GM21619 (cell line): ENCODE data around the gene SKAP1.
"Not testable (repeated sequence)": the region's sequence is repeated elsewhere in the genome, so short reads cannot be mapped to it uniquely, and the experiment has no call there.

ENCODE experiments used
- ATAC-seq: cut with Tn5 transposase; IDR thresholded peaks from one replicate; pipeline ENCODE4 v1.9.1; 2021; ENCODE audit not compliant: unreplicated experiment

Gene SKAP1

DNA sequence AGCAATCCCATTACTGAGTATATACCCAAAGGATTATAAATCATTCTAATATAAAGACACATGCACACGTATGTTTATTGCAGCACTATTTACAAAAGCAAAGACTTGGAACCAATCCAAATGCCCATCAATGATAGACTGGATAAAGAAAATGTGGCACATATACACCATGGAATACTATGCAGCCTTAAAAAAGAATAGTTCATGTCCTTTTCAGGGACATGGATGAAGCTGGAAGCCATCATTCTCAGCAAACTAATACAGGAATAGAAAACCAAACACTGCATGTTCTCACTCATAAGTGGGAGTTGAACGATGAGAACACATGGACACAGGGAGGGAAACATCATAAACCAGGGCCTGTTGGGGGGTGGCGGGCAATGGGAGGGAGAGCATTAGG lies 19.3 kb upstream of the SKAP1 start:
- ATAC-seq: not testable (repeated sequence)

DNA sequence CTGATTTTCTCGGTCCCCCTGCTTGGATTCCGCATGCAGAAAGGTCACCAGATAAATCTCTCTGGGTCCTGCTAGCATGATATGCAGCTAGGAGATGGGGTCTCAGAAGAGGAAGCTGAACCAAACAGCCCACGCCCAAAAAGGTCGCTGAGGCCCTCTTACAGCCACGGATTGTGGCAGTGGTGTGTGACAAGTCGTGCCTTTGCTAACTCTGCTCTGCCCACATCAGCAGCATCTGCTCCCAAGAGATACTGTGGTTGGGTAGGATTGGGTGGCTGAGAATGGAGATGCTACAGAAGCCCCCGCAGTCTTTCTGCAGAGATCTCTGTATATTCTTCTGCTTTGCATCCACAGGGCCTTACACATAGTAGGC lies 15.2 kb upstream of the SKAP1 start:
- no peak for ATAC-seq

DNA sequence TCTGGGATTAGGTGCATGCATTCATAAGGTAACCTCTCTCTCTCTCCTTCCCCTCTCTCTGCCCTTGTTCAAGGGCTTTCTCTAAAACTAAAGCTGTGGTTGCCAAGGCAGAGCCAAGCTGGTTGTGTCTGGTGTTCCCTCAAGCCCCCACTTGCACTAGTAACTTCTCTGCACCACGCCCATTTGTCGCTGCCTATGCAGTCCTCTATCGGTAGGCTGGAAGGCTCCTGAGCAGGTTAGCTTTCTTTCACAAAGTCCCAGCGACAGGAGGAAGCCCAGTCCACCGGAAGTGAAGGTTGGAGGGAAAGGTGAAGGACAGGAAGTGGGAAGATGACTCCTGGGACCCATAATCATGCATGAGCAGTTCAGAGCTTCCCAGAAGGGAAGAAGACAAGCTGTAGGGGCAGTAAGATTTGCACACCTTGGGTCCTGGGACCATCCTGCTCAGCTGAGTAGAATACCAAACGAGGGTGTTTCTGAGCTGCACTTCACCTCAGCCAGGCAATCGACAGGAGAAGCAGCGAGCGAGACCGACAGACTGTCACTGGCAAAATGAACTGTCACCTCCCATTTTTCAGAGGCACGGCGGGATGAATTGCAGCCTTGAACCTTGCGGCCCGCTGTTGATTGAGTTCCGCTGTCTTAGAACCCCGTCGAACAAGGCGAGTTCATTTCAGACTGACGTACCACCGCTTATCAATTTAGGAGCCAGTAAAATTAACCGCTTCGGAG lies 14.7 kb upstream of the SKAP1 start:
- no peak for ATAC-seq

DNA sequence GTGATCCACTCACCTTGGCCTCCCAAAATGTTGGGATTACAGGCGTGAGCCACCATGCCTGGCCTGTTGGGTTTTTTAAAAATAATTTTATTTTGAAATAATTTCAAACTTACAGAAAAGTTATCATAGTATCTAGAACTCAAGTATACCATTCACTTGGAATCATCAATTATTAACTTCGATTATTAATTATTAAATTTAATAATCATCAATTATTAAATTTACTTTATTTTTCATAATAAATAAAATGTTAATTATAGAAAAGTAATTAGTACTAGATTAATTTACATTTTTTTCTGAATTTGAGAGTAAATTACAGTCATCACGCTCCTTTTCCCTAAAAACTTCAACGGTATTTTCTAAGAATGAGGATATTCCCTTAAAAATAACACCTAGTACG lies 13.7 kb upstream of the SKAP1 start:
- ATAC-seq: no peak

DNA sequence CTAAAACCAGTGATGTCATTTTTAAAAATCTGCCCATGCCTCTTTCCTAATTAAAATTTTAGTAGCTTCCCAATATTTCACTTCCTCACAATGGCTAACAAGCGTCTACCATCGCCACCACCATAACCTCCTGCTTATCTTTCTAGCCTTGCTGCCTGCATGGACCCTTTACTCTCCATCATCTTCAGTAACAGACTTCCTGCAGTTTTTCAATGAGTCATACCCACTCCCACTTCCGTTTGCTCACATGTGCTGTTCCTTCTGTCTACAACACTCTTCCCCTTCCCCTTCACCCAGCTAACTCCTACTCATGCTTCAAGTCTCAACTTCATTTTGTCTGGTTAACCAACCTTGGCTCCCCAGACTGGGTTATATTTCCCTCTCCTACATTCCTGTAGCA lies 12.8 kb upstream of the SKAP1 start:
- no peak for ATAC-seq

DNA sequence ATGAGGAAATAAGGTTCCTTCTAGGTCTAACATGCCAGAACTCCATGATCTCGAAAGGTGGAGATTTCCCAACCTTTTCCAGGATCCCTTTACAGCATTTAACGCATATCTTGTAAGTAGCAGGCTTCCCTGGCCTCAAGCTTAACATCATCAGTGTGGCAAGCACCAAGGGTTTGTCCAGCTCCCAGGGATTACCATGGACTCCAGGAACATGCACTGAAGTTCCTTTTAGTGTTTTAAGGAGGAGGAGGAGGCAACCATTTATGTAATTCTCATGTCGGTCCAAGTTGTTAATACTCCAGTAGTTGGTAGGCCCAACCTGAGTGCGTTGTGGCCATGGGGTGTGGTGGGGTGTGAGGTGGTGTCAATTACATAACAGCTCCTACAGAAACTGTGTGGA lies 11.8 kb upstream of the SKAP1 start:
- no peak for ATAC-seq

DNA sequence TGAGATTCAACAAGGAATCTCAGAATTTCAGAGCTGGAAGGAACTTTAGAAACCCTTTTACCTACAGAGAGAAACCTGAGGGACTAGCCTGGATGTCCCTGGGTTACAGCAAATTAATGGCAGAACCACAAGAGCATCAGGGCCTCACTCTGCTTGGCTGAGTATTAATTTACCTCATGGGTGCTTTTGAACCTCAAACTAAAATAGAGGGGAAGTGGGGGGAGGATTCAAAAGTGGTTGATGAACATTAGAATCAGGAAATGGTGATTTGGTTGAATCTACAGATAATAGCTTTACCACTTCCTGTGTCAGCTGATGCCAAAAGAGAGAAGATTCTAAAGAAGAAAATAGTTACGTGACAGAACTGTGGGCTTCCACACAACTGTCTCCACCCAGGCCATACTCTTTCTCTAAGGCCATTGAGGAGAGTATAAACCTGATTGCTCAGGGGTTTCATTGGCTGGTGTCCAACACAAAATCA lies 11.3 kb upstream of the SKAP1 start:
- peak; percentile 54 for ATAC-seq

DNA sequence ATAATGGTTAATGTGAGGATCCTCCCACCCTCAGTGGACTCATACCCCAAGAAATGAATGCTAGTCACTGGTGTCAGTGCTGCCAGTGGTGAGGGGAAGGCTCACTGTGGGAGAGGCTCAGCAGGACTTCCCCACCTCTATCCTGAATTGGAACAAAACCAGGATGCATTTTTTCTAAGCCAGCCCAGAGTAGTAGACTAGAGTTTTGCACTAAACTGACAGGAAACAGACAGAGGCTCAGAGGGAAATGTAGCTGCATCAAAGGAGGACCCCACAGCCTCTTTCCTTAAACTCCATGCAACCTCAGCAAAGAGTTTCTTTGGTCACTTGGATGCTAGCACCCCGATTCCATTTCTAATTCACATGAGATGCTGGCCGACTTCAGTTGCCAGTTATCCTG lies 10.7 kb upstream of the SKAP1 start:
- ATAC-seq: no peak

DNA sequence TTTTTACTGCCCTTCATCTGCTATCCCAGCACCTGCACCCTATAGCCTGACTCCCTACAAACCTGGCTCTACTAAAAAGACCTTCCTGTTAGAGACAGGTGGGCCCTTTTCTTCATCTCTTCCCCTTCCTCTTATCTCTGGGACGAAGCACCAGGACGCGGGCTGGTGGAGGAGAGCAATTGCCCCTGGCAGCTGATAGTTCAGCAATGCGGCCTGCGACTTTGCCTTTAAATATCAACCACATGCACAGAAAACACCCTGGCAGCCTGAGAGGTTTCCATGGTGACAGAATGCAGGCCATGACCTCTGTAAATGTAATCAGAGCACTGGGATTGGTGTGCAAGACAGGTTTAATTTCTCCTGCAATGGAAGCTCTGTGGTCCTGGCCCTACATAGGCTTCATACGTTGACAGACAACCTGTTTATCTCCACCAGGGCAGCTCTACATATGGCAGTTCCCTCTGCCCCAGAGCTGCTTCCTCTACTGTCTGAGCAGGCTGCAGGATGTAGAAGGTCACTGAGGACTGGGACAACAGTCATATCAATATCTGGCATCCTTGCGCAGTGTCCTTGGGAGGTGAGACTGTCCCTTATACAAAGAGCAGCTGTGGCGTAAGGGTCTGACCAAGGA lies 10.0 kb upstream of the SKAP1 start:
- ATAC-seq: no peak

DNA sequence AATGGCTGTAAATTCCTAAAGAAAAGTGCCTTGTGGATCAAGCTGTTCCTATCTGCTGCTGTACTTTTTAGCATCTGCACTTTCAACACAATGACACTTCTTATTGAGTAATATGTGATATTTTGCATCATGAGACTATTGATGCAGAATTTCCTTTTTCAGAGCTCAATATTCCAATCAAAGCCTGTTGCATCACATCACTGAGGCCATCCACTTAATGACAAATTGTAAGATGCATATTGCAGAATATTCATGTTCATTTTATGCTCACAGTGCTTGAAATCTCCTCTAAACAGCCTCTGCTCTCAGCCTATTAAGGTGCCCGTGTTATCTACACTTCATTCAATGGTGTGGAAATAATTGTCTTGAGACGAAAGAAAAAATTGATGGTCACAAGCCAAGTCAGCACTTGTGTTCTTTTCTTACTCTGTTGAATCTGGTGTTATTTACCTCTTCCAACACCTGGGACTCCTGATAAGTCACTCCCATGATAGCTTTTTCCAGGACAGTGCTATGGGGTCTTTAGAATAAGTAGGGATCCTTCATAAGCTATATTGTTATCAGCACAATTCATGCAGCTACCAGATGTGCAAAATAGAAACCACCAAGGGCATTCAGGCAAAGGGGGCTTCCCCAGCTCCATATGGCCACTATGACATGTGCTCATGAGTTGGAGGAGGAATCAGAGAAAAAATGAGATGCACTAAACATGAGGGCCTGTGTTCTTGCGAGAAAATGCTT lies 9.3 kb upstream of the SKAP1 start:
- peak; percentile 31 for ATAC-seq

DNA sequence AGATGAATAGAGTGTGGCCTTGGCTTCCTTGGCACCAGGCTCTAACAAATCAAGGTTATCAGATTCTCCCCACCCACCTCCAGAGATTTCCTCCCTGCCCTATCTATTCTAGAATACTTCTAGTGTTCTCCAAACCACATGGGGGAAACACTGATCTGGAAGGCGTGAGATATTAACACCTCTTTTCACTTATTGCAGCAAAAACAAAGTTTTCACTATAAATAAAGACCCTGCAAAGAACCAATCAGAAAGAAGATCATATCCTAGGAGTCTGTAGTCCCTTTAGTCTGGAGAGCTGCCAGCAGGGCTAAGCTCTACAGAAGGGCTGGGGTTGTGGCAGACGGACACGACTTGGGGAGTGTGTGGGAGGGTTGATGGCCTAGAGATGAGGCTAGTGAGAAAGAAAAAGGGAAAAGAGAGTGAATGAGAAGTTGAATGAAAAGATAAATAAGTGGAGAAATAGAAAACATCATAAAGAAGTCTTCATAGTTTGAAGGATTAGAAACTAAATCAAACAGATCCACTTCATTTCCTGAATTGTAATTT lies 8.6 kb upstream of the SKAP1 start:
- ATAC-seq: no peak

DNA sequence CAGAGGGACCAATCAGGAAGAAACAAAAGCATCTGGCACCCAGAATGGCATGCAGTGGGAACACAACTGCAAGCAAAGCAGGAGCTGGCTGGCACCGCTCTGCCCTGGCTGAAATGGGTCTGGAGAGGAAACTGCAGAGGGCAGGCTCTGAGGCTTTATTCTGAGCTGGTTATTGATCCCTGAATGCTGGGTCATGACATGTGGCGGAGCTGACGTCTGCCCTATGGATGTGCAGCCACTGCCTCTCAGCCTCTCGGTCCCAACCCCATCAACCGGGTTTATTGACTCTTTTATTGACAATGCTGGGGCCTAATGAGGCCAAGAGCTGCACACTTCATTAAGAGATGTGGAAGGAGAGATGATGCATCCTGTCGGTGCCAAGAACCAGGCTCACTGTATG lies 3.9 kb upstream of the SKAP1 start:
- no peak for ATAC-seq

DNA sequence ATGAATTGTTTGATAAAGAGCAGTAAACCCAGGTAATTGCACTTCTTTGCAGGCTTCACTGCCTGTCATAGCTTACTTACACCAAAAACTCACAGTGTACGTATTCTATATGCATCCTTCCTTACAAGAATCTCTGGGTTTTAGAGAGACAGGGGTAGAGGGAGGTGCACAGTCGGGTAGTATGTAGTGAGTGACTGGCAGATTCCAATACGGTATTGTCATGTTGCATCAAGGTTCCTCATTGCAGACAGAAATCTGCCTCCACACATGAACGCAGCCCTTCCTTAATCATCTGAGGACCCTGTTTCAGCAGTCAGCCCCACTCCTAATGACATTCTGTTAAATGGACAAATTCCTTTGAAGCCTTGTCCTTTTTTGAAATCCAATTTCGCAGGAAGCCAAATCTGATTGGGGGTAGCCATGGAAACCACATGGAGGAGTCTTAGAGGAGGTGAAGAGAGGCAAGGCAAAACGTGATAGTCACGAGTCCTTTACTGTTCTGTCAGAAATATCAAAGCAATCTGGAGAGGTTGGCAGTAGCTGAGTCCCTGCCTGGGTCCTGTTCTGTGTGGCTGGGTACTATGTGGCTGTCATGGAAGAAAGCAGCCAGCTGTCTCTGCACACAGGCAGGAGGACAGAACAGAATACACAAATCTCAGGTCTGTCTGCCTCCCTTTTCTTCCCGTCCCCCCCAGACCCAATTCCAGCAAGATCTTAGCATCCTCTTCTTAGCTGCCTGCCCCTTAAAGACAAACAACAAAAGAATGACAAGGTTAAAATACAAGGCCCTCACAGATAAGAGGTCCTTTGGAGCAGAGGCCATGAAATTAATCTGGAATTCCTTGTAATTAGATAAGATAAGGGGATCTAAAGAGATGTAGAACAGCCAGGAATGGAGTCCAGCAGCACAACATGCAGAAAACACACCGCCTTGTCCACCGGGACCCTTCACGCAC lies 3.1 kb upstream of the SKAP1 start:
- no peak for ATAC-seq

DNA sequence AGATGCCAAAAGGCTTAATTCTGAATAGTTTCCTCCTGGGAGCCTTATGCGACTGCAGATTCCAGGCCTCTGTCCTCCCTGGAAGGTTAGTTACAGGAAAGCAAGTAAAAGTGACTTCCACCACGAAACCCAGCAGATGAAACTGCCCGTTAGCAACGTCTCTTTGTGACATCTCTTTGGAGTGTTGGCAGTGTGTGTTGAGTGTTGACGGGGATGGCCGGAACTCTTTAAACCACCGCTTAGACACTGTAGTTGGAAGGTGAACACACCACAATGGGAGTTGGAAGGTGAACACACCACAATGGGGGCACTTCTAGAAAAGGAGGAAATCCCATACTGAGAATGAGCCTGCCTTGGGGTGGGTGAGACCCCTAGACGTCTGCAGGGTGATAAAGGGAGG lies 858 bp downstream of the SKAP1 start:
- ATAC-seq: no peak

DNA sequence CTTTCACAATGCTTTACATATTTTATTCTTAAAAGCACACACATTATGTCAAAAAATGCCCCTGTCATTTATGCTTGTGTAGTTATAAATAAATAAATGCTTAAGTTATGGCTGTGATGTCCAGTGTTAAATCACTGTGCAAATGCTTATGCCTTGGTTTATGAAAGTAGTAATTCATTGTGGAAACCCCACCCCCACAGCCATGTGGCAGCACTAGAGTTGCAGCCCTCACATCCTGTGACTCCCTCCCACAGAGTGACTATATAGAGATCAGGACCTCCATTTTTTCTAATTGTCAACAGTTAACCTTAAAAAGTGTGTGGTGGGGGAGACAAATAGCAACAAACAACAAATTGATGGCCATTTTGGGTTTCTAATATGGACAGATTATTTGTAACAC lies 2.4 kb downstream of the SKAP1 start:
- ATAC-seq: no peak

DNA sequence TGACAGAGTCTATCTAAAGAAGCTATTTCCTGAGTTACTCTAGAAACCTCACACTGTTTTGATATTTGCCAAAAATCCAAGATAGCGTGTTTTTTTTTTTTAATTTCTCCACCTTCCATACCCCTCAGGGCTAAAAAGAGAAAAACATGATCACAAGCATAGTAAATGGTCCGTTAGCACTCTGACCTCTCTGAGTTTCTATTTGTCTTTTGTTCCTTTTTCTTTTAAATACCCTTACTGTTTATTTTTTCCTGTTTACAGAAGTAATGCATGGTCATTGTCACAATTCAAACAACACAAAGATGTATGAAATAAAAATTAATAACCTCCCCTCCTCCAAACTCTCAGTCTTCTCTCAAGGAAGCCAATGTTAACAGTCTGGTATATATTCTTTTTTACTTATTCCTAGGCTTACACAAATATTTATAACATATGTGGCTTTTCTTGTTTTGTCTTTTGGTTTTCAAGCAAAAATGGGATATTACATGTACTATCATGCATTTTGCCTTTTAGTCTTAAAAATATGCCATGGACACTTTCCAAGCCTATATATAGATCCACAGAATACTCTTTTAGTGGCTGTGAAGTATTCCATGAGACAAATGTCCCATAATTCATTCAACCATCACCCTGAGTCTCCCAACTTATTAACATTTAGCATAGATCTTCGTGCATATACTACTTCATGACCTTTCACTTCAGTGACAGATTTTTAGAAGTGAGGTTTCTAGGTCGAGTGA lies 3.1 kb downstream of the SKAP1 start:
- no peak for ATAC-seq

DNA sequence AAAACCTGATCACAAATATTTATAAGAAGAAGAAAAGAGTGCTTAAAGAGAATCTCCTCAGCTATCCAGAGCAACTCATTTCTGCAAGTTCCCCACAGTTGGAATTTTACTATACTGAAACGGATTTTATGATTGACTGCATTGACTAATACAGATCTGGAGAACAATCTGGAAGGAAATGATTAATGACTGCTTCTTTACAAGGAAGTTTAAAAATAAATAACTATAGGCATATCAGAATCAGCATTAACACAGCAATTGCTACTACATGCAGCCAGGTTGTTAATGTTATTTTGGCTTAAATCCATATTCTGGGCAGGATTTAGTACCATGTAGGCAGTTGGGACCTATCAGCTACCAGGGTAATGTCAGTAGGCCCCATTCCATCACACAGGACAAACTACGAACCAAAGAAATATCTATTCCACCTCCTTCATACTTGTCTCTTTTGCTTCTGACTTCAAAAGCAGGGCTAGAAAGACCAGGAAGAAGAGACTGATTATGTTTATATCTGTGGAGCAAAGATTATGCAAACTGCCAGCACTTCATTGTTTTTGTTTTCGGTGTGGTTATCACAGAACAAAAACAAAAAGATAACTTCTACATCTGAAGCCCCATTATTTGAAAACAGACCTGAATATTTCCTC lies 3.9 kb downstream of the SKAP1 start:
- ATAC-seq: no peak

DNA sequence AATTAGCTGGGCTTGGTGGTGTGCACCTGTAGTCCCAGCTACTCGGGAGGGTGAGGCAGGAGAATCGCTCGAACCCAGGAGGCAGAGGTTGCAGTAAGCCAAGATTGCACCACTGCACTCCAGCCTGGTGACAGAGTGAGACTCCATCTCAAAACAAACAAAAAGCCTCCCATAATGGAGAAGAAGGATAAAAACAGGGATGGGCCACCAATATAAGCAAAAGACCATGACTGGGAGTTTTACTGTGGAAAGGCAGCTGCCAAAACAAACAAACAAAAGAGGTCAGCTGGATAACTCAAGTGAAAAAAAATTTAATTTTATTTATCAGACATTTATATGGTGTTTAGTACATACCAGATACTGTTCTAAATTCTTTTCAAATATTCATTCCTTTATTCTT lies 8.0 kb downstream of the SKAP1 start:
- not testable (repeated sequence) for ATAC-seq

DNA sequence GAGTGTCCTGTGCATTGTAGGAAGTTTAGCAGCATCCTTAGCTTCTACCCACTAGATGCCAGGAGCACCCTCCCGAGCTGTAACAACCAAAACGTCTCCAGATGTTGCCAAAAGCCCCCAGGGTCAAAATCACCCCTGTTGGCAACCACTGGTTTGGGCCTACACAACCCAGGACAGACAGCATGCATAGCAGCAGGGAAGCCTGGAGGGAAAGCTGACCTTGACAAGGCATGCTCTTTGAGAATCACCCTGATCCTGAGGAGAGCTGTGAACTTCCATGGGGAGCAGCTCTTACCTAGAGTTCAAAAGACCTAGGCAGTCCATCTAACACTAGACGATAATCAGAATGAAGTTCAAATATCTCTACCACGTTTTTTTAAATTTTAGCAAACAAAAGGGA lies 9.2 kb downstream of the SKAP1 start:
- no peak for ATAC-seq

DNA sequence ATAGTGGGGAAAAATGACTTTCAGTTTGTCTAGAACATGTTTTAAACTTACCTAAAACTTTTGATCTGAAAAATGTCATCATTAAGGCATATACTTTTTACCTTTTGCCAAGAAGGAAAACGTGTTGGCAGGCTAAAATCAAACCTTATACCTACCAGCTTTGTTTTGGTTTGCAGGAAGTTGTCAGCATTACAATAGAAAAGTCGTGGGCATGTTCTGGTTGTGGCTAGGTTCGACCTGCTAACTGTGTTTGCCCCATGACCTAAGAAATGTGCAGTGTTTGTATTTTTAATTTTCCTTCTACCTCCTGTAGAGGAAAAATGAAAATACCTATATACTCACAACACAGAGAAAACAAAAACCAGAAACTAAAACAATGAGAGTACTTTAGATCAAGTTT lies 13.0 kb downstream of the SKAP1 start:
- ATAC-seq: no peak
